IMR-90 (cell line): ENCODE measurements around the gene RALGAPA1.

Source experiments
- CEBPB ChIP-seq: IDR thresholded peaks from 2 replicates; pipeline ENCODE4 v1.6.1; 2012; ENCODE audit warnings: low read depth, low read length, improper control_type of control experiment
- FOS ChIP-seq: fragments of 150-350 bp; IDR thresholded peaks from 2 replicates; pipeline ENCODE4 v1.6.1; 2016; ENCODE audit warnings: low read depth, low read length
- MXI1 ChIP-seq: IDR thresholded peaks from 2 replicates; pipeline ENCODE4 v1.6.1; 2012; ENCODE audit warnings: low read depth, mild to moderate bottlenecking, low read length, moderate library complexity, borderline replicate concordance
- POLR2A ChIP-seq: IDR thresholded peaks from 2 replicates; pipeline ENCODE4 v1.6.1; 2012; ENCODE audit warnings: mild to moderate bottlenecking, low read depth, low read length
- RCOR1 ChIP-seq: IDR thresholded peaks from 2 replicates; pipeline ENCODE4 v1.6.1; 2012; ENCODE audit warnings: mild to moderate bottlenecking, low read length, improper control_type of control experiment; ENCODE audit not compliant: insufficient replicate concordance
- TF ChIP-seq, protein P1 (sequence below): conservative IDR thresholded peaks from 2 replicates; pipeline ENCODE4 v1.5.1; 2012; ENCODE audit warnings: mild to moderate bottlenecking, low read depth, low read length, improper control_type of control experiment
- TF ChIP-seq, protein P2 (sequence below): fragments of 150-350 bp; IDR thresholded peaks from 2 replicates; pipeline ENCODE4 v1.6.1; 2017; ENCODE audit warnings: mild to moderate bottlenecking, antibody characterized with exemption, low read length, low read depth

DNA sequence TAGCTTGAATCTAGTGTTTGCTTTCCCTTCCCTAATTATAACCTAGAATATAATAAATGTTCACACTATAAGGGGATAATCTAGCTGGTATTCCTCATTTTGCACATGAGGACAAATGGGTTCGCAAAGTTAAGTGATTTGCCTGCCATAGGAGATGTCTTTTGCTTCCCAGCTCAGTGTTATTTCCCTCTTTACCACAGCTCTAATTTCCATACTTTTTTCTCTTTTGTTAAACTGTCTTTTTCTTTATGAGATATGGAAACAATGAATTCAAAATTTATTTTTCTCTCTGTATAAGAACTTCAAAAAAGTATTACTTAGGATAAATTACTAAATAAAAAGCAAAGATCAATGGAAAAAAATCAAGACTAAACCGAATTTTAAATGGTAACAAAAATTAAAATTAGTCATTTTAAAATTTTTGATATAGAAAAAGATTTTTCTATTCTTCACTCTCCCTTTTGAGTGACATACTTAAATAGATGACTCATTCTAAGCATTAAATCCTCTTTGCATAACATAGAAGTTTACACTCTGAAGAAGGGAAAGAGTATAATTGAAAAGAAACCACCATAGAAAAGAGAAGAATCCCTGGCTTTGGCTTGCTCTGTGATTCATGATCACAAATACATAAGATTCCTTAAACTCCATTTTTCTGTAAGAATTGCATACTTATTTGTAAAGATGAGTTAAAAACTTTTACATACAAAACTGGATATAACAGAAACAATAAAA, 177.9 kb downstream of the RALGAPA1 start:
- TF ChIP-seq, protein P1, sequence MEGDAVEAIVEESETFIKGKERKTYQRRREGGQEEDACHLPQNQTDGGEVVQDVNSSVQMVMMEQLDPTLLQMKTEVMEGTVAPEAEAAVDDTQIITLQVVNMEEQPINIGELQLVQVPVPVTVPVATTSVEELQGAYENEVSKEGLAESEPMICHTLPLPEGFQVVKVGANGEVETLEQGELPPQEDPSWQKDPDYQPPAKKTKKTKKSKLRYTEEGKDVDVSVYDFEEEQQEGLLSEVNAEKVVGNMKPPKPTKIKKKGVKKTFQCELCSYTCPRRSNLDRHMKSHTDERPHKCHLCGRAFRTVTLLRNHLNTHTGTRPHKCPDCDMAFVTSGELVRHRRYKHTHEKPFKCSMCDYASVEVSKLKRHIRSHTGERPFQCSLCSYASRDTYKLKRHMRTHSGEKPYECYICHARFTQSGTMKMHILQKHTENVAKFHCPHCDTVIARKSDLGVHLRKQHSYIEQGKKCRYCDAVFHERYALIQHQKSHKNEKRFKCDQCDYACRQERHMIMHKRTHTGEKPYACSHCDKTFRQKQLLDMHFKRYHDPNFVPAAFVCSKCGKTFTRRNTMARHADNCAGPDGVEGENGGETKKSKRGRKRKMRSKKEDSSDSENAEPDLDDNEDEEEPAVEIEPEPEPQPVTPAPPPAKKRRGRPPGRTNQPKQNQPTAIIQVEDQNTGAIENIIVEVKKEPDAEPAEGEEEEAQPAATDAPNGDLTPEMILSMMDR = no peak
- no peak for TF ChIP-seq CEBPB
- no peak for TF ChIP-seq POLR2A
- TF ChIP-seq, protein P2, sequence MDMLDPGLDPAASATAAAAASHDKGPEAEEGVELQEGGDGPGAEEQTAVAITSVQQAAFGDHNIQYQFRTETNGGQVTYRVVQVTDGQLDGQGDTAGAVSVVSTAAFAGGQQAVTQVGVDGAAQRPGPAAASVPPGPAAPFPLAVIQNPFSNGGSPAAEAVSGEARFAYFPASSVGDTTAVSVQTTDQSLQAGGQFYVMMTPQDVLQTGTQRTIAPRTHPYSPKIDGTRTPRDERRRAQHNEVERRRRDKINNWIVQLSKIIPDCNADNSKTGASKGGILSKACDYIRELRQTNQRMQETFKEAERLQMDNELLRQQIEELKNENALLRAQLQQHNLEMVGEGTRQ = no peak
- TF ChIP-seq FOS = no peak
- TF ChIP-seq RCOR1 = no peak
- TF ChIP-seq MXI1 = no peak
